Activated CD4-positive, alpha-beta T cell treated with anti-CD3 and anti-CD28 coated beads, Interleukin-2, amount 50 U/mL, for 48 hours (primary cell): Measurements from ENCODE around the gene SAMD14.
"Not testable (repeated sequence)": the region's sequence is repeated elsewhere in the genome, so short reads cannot be mapped to it uniquely, and the experiment has no call there.

ENCODE experiments used
- DNase-seq, 2 experiments: peaks; one replicate each; pipeline ENCODE4 v3.0.0-alpha.2; 2020

The SAMD14 gene

DNA sequence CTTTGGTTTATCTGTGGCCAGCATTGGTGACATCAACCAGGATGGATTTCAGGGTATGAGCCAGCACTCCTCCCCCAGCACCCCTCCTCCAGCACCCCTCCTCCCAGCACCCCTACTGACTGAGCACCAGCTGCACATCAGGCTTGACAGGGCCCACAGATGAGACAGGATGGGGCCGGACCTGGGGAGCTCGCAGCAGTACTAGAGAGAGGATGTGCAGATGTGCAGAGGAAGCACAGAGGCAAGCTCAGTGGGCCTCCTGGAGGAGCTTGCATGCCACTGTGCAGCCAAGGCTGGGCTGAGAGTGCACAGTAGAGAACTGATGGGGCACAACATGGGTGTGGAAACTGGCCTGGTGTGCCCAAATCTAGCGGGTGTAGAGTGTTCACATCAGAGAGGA is 57.8 kb downstream of the SAMD14 start:
- DNase-seq: no peak

- no peak for DNase-seq
Observed at GRCh38 chr17:50071692-50072091, 58.3 kb downstream of the SAMD14 start.

DNA sequence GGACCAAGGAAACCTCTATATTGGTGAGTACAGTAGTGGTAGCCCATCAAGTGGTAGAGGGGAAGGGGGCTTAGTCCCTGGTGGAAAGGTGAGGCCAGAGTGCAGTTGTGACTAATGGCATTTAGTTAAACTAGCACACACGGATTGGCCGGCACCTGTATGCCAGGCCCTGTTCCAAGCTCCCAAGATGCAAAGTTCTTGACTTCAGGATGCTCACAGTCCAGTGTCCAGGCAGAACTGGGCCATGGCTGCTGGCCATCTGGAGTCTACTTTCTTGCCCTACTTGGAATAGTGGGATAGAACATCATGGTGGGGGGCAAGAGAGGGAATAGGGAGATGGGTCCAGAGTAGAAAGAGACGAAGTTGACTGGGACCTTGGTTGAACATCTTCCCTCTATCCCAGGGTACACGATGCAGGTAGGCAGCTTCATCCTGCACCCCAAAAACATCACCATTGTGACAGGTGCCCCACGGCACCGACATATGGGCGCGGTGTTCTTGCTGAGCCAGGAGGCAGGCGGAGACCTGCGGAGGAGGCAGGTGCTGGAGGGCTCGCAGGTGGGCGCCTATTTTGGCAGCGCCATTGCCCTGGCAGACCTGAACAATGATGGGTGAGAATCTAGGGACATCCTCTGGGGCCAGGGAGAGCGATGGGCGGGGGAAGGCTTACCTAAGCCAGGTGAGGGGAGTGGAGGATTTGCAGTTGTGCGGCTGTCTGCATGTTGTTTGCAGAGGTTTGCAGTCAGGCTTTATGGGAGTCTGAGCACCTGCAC is 58.9 kb downstream of the SAMD14 start:
- no peak for DNase-seq

GRCh38 chr17:50067996-50068395 is 62.0 kb downstream of the SAMD14 start:
- no peak for DNase-seq

GRCh38 chr17:50066995-50067394 is 63.0 kb downstream of the SAMD14 start:
- no peak for DNase-seq

DNA sequence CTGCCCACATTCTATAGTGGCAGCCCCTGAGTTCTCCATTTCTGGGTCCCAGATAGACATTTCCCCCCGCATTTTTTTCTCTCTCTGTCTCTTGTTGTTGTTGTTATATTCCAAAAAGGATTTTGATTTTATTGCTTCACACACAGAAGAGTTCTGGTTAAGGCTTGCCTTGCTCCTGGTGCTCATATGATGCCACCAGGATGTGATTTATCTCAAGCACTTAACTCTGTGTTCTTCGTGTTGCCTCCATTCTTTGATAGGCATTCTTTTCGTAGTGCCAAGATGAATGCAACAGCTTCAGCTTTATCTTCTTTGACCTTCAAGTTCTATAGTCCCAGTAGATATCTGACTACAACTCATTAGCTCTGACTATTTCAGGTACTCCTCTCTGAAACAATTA is 64.9 kb downstream of the SAMD14 start:
- DNase-seq: no peak

GRCh38 chr17:50064253-50065001 is 65.5 kb downstream of the SAMD14 start:
- DNase-seq: no peak

DNA sequence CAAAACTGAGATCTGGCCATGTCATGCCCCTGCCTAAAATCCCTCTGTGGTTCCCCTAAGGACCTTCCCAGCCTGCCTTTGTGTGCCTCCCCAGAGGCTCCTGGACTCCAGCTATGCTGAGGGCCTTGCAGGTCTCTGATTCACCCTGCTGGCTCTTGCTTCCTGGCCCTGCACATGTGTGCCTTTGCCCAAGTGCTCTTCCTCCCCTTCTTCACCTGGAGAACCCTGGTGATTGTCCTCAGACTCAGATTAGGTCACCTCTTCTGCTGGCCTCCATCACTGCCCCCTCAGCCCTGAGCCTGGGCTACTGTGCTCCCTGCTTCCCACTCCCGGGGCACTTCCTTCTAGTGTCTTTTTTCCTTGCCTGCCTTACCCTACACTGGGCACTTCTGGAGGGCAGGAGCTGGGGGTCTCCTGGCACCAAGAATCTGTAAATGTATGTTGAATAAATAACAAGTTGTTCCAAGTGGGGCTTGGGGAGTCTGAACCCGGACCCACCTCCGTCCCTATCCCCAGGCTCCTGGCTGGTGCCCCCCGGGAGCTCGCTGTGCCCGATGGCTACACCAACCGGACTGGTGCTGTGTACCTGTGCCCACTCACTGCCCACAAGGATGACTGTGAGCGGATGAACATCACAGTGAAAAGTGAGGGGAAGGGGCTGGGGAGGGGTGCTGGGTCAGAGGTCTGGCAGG is 66.3 kb downstream of the SAMD14 start:
- no peak for DNase-seq

DNA sequence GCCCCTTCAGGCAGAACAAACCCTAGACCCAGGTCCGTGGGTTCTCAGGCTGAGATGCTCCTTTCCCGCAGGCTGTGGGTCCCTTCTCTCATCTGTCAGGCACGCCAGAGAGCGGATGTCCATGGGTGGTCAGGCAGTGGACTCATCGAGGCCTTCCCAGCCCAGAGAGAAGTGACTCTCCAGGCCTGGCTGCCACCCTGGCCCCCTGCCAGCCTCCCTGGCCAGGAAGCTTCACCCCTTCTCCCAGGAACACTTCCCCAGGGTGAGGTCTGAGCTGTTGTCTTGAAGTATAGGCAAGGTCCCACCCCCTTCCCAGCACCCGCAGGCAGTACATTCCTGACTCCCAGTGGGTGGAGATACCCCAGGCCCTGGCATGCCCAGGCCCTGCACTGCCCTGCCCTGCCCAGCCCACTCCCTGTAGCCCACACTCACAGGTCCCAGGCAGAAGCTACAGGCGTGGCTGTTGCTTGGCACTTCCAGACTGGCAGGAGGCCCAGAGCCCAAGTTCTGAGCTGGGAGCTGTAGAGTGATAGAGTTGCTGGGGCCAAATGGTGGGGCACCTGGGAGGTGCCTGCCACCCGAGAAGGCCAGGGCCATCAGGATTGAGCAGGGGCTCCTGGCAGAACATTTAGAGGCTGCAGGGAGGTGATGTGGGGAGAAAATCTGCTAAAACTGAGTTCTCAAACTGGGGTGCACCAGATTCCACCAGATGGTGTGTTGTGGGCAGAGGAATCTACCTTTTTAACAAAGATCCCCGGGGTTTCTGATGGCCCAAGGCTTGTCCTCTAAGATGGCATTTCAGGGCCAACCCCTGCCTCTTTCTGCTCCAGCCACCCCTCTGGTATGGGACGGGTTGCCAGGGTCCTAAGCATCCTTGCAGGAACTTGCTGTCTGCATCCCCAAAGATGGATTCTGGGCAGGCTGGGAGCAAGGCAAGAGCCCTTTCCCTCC is 67.4 kb downstream of the SAMD14 start:
- DNase-seq: no peak

GRCh38 chr17:50061713-50062045 is 68.3 kb downstream of the SAMD14 start:
- DNase-seq: not testable (repeated sequence)

GRCh38 chr17:50060951-50061712 is 68.8 kb downstream of the SAMD14 start:
- no peak for DNase-seq
